Dendritic cell treated with granulocyte-macrophage colony-stimulating factor and Interleukin-4, amounts not matched to agents 40 ng/mL and 50 ng/mL, for 4 days (primary cell): ENCODE data around the gene AVEN.

Source experiments
- H3K27ac Mint-ChIP-seq: one replicate; pipeline ENCODE4 v1.8.0; 2022; ENCODE audit warnings: mild to moderate bottlenecking, mixed read lengths
- H3K27me3 Mint-ChIP-seq: one replicate; pipeline ENCODE4 v1.8.0; 2022; ENCODE audit warnings: mild to moderate bottlenecking, mixed read lengths
- H3K36me3 Mint-ChIP-seq: one replicate; pipeline ENCODE4 v1.8.0; 2022; ENCODE audit warnings: low read depth, mixed read lengths
- H3K4me1 Mint-ChIP-seq: one replicate; pipeline ENCODE4 v1.8.0; 2022; ENCODE audit warnings: low read depth, mixed read lengths
- H3K4me3 Mint-ChIP-seq: one replicate; pipeline ENCODE4 v1.8.0; 2022; ENCODE audit warnings: mild to moderate bottlenecking, moderate library complexity, mixed read lengths
- H3K9me3 Mint-ChIP-seq: one replicate; pipeline ENCODE4 v1.8.0; 2022; ENCODE audit warnings: mixed read lengths
- intact Hi-C: fragments of 100-400 bp; cut with micrococcal nuclease; formaldehyde crosslinking; loops from one replicate; pipeline ENCODE4 v1.15.0; 2022

AVEN gene

GRCh38 chr15:34038871-34039789 lies at the start of gene AVEN:
Gene AVEN (minus strand): TSS chr15:34039204. CDS start chr15:34039046, 158 bp downstream.
- H3K27ac Mint-ChIP-seq, result peak within 1 kb of the TSS; percentile 83
- H3K36me3 Mint-ChIP-seq, result no peaks in the 10 kb centered on the region
- no peaks in the 10 kb centered on the region for H3K27me3 Mint-ChIP-seq
- H3K4me3 Mint-ChIP-seq, result peak within 1 kb of the TSS; percentile 86
- peaks cover 16% of the 10 kb centered on the region for H3K4me1 Mint-ChIP-seq
- intact Hi-C loops, result loop anchor here (2.0 kb wide), 1 partner anchor 62 kb away; the partner anchor contains the start of gene EMC7
- H3K9me3 Mint-ChIP-seq, result no peaks in the 10 kb centered on the region

DNA sequence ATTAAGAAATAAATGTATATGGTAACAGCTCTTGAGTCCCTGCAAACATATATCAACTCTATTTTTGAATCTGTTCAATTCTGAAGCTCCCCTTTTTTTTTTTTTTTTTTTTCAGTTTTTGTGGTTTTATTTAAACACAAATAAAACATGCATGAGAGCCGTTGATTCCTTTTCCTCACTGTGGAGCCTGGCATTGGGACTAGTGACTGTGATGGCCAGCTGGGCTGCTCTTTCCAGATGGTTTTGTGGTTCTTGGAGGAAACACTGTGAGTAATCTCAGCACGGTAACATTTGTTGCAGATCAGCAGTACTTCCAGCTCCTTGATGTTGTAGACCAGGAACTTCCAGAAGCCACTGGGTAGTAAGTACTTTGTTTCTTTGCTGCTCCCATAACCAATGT lies 46.7 kb upstream of the AVEN start:
- intact Hi-C loops, result no loop called here
- Mint-ChIP-seq H3K27ac (no peak overlapping the region), H3K27me3 (no peaks in the 10 kb centered on the region), H3K9me3 (no peaks in the 10 kb centered on the region), H3K4me1 (no peaks in the 10 kb centered on the region), H3K36me3 (peaks cover 72% of the 10 kb centered on the region), H3K4me3 (no peak overlapping the region)

DNA sequence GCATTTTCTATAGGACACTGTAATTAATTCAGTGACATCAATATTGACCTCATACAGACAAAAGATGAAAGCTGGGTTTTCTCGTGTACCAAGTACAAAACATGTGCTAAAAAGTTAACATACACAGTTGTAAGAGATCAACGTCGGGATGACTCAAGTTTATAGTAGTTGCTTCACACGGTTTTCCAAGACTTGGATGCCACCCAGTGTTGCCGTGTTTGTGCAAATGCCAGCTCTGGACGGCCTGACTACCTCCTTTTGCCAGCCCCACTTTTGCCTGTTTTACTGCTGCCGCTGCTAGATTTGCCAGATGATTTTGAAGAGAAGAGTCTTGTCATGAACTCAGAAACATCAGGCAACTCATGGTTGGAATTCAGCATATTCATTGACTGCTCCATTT lies 45.1 kb upstream of the AVEN start:
- Mint-ChIP-seq H3K27me3 (no peaks in the 10 kb centered on the region), H3K27ac (no peak overlapping the region), H3K9me3 (no peaks in the 10 kb centered on the region), H3K4me3 (no peak overlapping the region), H3K36me3 (peaks cover 59% of the 10 kb centered on the region), H3K4me1 (no peaks in the 10 kb centered on the region)
- intact Hi-C loops, result no loop called here

GRCh38 chr15:34079904-34080303 lies 40.9 kb upstream of the AVEN start:
- Mint-ChIP-seq H3K4me3 (no peak overlapping the region), H3K27ac (no peak overlapping the region), H3K27me3 (no peaks in the 10 kb centered on the region), H3K4me1 (no peaks in the 10 kb centered on the region), H3K36me3 (peaks cover 18% of the 10 kb centered on the region), H3K9me3 (peaks cover 10% of the 10 kb centered on the region)
- intact Hi-C loops, result no loop called here

DNA sequence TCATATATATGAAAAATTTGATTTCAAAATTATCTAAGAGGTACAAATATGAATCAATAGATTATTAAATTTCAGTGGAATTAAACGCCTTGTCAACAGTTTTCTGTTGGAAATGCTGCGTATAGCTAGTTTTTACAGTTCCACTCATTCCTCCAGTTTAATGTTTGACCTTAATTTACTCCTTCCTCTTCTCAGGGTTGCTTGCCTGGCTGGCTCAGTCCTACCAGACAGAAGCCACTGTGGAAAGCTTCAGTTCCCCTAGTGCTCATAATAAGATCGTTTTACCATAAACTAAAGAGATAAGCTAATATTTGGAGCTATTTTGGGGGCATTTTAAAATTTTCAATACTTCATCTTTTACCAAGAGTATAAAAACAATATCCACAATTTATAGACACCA lies 39.9 kb upstream of the AVEN start:
- intact Hi-C loops, result no loop called here
- no peak overlapping the region for H3K4me3 Mint-ChIP-seq
- H3K27ac Mint-ChIP-seq, result no peak overlapping the region
- H3K9me3 Mint-ChIP-seq, result peaks cover 17% of the 10 kb centered on the region
- no peaks in the 10 kb centered on the region for H3K4me1 Mint-ChIP-seq
- peaks cover 12% of the 10 kb centered on the region for H3K36me3 Mint-ChIP-seq
- no peaks in the 10 kb centered on the region for H3K27me3 Mint-ChIP-seq

- Mint-ChIP-seq H3K27me3 (no peaks in the 10 kb centered on the region), H3K36me3 (no peaks in the 10 kb centered on the region), H3K27ac (no peak overlapping the region), H3K4me3 (no peak overlapping the region), H3K9me3 (peaks cover 17% of the 10 kb centered on the region), H3K4me1 (no peaks in the 10 kb centered on the region)
- intact Hi-C loops, result no loop called here
Measured at GRCh38 chr15:34076785-34077184, 37.8 kb upstream of the AVEN start.

DNA sequence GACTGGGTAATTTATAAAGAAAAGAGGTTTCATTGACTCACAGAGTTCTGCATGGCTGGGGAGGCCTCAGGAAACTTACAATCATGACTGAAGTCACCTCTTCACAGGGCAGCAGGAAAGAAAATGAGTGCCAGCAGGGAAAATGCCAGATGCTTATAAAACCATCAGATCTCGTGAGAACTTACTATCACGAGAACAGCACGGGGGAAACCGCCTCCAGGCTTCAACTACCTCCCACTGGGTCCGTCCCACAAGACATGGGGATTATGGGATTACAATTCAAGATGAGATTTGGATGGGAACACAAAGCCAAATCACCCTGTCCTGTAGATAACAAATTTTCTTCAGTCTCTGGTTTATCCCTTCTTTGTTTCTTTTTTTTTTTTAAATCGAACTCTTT lies 31.0 kb upstream of the AVEN start:
- Mint-ChIP-seq H3K9me3 (peaks cover 8% of the 10 kb centered on the region), H3K4me1 (no peaks in the 10 kb centered on the region), H3K27me3 (no peaks in the 10 kb centered on the region), H3K4me3 (no peak overlapping the region), H3K27ac (no peak overlapping the region), H3K36me3 (no peaks in the 10 kb centered on the region)
- intact Hi-C loops, result no loop called here

DNA sequence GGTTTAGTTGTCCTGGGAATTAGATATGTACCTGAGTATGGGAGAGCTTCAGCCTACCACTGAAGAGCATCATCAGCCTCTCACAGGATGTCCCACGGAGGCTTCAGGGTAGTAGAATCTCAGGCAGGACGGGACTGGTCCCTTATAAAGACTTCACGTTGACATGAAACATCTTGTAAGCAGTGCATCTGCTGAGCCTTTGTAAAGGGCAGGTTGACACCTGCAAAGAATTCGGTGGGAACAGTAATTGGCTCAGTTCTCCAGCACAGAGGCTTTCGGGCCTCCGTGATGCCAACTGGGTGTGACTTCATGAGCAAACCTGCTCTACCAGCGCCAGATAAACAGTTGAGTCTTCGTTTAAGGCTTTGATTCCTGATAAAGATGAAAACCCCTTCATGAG lies 26.9 kb upstream of the AVEN start:
- Mint-ChIP-seq H3K9me3 (no peaks in the 10 kb centered on the region), H3K4me1 (peaks cover 5% of the 10 kb centered on the region), H3K36me3 (no peaks in the 10 kb centered on the region), H3K27ac (no peak overlapping the region), H3K4me3 (no peak overlapping the region), H3K27me3 (no peaks in the 10 kb centered on the region)
- intact Hi-C loops, result no loop called here

DNA sequence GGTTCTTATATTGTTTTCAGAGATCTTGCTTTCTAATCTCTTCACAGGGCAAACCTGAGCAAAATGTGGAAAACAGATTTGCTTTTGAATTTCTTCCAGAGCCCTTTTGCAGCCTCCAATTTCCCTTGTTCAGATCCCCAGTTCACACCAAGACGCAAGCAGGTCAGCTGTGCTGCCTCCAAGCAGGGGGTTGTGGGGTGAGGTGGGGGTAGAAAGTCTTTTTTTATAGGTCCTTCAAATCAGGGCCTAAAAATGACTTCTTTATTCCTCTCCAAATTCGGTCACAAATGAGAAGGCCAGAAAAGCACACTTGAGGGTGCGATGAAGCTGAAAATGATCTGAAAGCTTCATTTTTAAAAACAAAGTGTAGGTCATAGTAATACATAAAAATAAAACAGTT lies 26.3 kb upstream of the AVEN start:
- no peaks in the 10 kb centered on the region for H3K36me3 Mint-ChIP-seq
- H3K4me1 Mint-ChIP-seq, result peaks cover 5% of the 10 kb centered on the region
- H3K9me3 Mint-ChIP-seq, result no peaks in the 10 kb centered on the region
- intact Hi-C loops, result no loop called here
- H3K27me3 Mint-ChIP-seq, result no peaks in the 10 kb centered on the region
- H3K4me3 Mint-ChIP-seq, result no peak overlapping the region
- H3K27ac Mint-ChIP-seq, result no peak overlapping the region

DNA sequence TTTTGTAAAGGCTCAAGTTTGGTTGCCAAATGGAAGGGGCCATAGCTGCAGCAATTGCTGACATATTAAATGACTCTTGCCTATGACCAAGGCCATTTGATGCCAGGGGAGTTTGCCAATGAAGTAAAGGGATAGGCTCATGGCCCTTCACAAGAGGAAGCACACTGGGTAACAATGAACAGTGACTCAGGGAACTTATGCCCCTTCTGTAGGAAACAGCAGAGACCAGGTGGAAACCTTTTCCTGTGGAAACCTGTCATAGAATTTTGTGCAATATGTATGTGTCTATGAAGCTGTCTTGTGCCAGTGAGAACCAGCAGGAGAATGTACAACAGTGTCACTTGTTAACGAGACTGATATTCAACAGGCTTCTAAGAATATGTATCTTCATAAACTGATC lies 25.4 kb upstream of the AVEN start:
- intact Hi-C loops, result loop anchor here (5.0 kb wide), 1 partner anchor 523 kb away; no protein-coding TSS in a partner anchor
- Mint-ChIP-seq H3K4me3 (no peak overlapping the region), H3K9me3 (no peaks in the 10 kb centered on the region), H3K27me3 (no peaks in the 10 kb centered on the region), H3K4me1 (peaks cover 5% of the 10 kb centered on the region), H3K27ac (no peak overlapping the region), H3K36me3 (no peaks in the 10 kb centered on the region)

DNA sequence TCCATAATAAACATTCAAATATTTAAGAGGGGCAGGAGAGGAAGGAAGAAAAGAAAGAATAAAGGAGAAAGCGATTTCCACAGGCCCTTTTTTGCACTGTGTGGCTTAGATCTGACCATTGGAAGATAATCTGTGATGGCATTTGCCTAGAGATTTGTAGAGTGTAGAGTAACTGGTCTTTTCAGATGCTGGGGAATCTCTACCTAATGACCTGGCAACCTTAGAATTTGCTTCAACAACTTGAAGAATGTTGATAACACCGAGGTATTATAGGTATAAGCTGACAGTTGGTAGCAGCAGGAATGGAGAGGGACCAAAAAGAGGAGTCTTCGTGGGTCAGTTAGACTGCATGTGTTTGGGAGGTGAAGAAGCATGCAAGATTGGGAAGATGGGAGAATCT lies 20.9 kb upstream of the AVEN start:
- intact Hi-C loops, result loop anchor here (5.0 kb wide), 1 partner anchor 527 kb away; no protein-coding TSS in a partner anchor
- Mint-ChIP-seq H3K27ac (no peak overlapping the region), H3K4me1 (peaks cover 5% of the 10 kb centered on the region), H3K36me3 (no peaks in the 10 kb centered on the region), H3K4me3 (no peak overlapping the region), H3K9me3 (no peaks in the 10 kb centered on the region), H3K27me3 (no peaks in the 10 kb centered on the region)

DNA sequence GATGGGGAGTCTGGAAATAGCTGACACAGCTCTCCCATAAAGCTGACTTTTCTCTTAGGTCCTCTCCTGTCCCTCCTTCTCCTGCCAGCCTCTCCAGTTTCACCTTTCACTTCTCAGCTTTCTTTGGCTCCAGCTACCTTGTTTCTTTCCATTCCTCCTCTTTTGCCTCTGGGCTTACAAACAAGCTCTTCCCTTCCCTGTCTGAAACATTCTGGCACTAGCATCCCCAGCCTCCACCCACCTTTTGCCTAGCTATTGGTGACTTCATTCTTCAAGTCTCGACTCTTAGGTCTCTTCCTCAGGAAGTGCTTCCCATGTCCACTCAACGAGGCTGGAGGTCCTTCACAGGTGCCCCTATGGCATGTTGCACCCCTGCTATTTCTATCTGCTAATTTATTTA lies 20.5 kb upstream of the AVEN start:
- Mint-ChIP-seq H3K36me3 (no peaks in the 10 kb centered on the region), H3K9me3 (no peaks in the 10 kb centered on the region), H3K4me3 (no peak overlapping the region), H3K4me1 (peaks cover 5% of the 10 kb centered on the region), H3K27me3 (no peaks in the 10 kb centered on the region), H3K27ac (no peak overlapping the region)
- intact Hi-C loops, result no loop called here

GRCh38 chr15:34056911-34057310 lies 17.9 kb upstream of the AVEN start:
- no peaks in the 10 kb centered on the region for H3K27me3 Mint-ChIP-seq
- H3K4me3 Mint-ChIP-seq, result no peak overlapping the region
- H3K4me1 Mint-ChIP-seq, result peaks cover 3% of the 10 kb centered on the region
- no peaks in the 10 kb centered on the region for H3K36me3 Mint-ChIP-seq
- H3K27ac Mint-ChIP-seq, result no peak overlapping the region
- H3K9me3 Mint-ChIP-seq, result peaks cover 4% of the 10 kb centered on the region
- intact Hi-C loops, result no loop called here

DNA sequence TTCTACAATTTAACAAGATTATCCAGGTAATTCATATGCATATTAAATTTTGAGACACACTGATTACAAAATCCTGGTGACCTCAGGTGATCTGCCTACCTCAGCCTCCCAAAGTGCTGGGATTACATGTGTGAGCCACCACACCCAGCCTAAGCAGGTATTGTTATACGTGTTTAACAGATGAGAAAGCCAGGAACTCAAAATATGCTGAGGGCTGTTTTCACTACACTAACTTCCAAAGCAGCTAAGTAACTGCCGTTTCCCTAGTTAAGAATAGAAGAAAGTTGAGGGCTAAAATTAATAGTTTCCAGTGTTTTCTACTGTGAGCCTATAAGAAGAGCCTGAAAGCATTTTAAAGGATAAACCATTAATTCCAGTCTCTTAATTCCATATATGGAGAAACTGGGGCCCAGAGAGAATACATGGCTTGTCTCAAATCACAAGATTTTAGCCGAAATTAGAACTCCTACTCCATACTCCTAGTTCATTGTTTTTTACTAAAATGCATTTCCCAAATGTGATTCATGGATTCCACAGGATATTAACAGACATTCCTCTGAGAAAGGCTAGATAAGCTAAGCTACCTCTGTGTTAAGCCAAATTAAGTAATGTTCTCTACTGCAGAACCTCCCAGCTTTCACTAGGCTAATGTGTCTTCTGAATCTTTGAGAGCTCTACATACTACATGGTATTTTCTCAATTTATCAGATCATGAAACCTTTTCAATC lies 17.0 kb upstream of the AVEN start:
- Mint-ChIP-seq H3K9me3 (peaks cover 13% of the 10 kb centered on the region), H3K4me3 (no peak overlapping the region), H3K27me3 (peaks cover 6% of the 10 kb centered on the region), H3K27ac (no peak overlapping the region), H3K4me1 (no peaks in the 10 kb centered on the region), H3K36me3 (no peaks in the 10 kb centered on the region)
- intact Hi-C loops, result no loop called here
